Hepatocyte (in vitro differentiated cells): ENCODE results near the gene TBC1D7.

Experiments used
- EZH2 ChIP-seq: fragments of 200-600 bp; sonication (generic); IDR thresholded peaks from 2 replicates; pipeline ENCODE4 v1.6.1; 2016; ENCODE audit warnings: antibody characterized with exemption, mild to moderate bottlenecking, borderline replicate concordance
- EZH2phosphoT487 ChIP-seq: fragments of 200-600 bp; sonication (generic); IDR thresholded peaks from one replicate; pipeline ENCODE4 v1.6.1; 2018; ENCODE audit warnings: antibody characterized with exemption, mild to moderate bottlenecking, low read depth, moderate library complexity; ENCODE audit not compliant: unreplicated experiment, severe bottlenecking
- TF ChIP-seq, protein P1 (sequence below): fragments of 200-600 bp; sonication (generic); IDR thresholded peaks from 2 replicates; pipeline ENCODE4 v1.5.1; 2016; ENCODE audit warnings: antibody characterized with exemption, mild to moderate bottlenecking; ENCODE audit not compliant: poor library complexity

- TF ChIP-seq, protein P1, sequence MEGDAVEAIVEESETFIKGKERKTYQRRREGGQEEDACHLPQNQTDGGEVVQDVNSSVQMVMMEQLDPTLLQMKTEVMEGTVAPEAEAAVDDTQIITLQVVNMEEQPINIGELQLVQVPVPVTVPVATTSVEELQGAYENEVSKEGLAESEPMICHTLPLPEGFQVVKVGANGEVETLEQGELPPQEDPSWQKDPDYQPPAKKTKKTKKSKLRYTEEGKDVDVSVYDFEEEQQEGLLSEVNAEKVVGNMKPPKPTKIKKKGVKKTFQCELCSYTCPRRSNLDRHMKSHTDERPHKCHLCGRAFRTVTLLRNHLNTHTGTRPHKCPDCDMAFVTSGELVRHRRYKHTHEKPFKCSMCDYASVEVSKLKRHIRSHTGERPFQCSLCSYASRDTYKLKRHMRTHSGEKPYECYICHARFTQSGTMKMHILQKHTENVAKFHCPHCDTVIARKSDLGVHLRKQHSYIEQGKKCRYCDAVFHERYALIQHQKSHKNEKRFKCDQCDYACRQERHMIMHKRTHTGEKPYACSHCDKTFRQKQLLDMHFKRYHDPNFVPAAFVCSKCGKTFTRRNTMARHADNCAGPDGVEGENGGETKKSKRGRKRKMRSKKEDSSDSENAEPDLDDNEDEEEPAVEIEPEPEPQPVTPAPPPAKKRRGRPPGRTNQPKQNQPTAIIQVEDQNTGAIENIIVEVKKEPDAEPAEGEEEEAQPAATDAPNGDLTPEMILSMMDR, result no peak
- TF ChIP-seq EZH2, result no peak
- TF ChIP-seq EZH2phosphoT487, result no peak
These were observed 29.9 kb downstream of the TBC1D7 start for GRCh38 chr6:13298446-13298845.
